NCI-H69 (cell line): Measurements from ENCODE around the gene DMRTA1.
"Not testable (repeated sequence)": the region's sequence is repeated elsewhere in the genome, so short reads cannot be mapped to it uniquely, and the experiment has no call there.

Source experiments
- DNase-seq: peaks from one replicate; lab custom pipeline; 2025; lab: John Stamatoyannopoulos, UW

The DMRTA1 gene

DNA sequence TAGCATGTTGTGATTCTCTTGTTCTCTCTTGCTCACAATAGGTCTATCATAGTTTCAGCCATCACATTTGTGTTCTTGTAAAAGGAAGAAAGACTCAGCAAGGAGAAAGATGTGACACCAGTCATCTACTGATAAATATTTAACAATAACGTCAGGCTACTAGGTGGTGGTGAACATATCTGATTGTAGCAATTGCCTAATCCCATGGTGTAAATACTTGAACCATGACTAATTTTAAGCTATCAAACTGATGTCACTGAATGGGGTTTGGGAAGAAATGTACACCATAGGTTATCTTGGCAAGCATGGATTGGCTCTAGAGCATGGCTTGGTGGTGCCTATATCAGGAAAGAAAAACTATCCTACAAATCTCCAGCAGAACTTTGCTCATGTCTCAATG is 16.6 kb downstream of the DMRTA1 start:
- no peak for DNase-seq

DNA sequence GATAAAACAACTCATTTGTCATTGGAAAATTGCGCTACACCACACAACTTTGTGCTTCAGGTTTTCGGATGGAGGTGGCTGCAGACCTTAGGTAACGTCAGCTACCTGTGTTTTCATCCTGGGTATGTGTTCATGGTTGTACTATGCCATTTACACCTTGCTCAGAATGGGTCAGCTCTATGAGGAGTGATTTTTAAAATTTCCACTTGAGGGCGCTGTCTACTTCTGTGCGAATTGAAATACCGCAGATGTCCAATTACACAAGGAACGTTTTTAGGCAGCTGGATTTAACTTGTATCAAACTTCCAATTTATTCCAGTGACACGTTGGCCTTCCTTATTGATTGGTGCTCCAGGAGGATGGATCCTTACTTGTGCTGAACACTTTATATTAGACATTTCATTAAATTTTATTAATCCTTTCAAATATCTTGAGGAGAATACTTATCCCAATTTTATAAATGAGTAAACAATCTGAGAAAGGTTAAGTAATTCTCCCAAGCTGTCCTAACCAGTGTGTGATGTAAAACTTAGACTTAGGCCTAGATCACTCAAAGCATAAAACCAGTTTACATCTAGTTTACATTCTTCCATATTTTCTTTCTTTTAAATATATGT is 23.4 kb downstream of the DMRTA1 start:
- peak; percentile 88 for DNase-seq

DNA sequence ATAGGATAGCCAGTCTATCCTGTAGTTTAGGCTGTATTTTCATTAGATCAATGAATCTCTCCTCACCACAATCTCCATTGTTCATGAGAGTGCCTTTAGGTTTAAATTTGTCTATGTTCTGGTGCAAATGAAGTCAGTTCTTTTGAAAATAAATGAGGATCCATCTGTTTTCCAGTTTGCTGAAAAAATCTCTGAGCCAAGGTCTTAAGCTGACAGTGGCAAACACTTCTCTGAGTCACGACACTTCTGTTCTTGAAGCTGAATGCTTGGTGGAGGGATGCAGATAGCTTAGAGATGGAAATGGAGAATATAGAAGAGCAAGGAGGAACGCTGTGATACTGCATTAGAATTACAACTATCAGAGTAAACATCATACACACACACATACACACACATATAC is 34.9 kb downstream of the DMRTA1 start:
- no peak for DNase-seq

DNA sequence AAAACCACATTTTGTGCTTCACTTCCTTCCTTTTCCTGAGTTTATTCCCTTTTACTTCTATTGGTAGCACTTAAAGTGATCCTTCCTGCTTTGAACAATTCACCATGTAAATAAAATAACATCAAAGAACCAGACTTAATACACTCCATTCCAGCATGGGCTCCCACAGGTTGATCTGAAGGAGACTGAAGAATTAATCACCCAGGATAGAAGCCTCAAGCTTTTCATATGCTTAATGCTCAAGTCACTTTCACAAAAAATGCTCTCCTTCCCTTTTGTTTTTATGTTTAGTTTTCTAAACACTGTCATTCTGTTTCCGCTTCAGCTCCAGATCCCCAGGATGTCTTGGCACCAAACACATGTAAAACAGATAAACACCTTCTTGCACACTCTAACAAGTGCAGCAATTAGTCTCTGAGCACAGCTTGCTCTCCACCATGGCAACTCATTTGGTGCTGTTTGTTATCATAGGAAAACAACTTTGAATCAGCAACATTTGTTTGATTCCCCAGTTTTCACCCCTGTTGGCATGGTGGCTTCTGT is 37.0 kb downstream of the DMRTA1 start:
- peak; percentile 67 for DNase-seq

DNA sequence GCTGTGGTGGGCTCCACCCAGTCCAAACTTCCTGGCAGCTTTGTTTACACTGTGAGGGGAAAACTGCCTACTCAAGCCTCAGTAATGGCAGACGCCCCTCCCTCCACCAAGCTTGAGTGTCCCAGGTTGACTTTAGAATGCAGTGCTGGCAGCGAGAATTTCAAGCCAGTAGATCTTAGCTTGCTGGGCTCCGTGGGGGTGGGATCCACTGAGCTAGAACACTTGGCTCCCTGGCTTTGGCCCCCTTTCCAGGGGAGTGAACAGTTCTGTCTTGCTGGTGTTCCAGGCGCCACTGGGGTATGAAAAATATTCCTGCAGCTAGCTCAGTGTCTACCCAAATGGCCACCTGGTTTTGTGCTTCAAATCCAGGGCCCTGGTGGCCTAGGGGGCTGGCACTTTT is 49.6 kb downstream of the DMRTA1 start:
- not testable (repeated sequence) for DNase-seq
